ENCODE results near the gene RHO. TPM values are rescaled to one million over a fixed set of nuclear protein-coding genes. Genes with fewer than 3 reads are reported as not detected.
A peak's percentile ranks its signal among the peaks of the same experiment; 100 is the strongest.
"Not testable (repeated sequence)": the region's sequence is repeated elsewhere in the genome, so short reads cannot be mapped to it uniquely, and the experiment has no call there.

Gene RHO
- polyA plus RNA-seq (not detected in 3 replicates), polyA minus RNA-seq (not detected in 3 replicates)
- polyA plus RNA-seq (2011; ENCODE audit: low read depth) = not detected
- polyA plus RNA-seq (2011; cell fraction: cytosol; rRNA removed) = not detected in 2 replicates
- polyA plus RNA-seq (2011; cell fraction: nucleus; rRNA removed) = not detected in 2 replicates
- polyA plus RNA-seq (2012; ENCODE audit: low replicate concordance) = not detected in 2 replicates
- polyA minus RNA-seq (2011; cell fraction: cytosol; rRNA and poly(A)+ RNA removed) = not detected
- not detected in 2 replicates for polyA minus RNA-seq (2011; cell fraction: nucleus; rRNA and poly(A)+ RNA removed)

DNA sequence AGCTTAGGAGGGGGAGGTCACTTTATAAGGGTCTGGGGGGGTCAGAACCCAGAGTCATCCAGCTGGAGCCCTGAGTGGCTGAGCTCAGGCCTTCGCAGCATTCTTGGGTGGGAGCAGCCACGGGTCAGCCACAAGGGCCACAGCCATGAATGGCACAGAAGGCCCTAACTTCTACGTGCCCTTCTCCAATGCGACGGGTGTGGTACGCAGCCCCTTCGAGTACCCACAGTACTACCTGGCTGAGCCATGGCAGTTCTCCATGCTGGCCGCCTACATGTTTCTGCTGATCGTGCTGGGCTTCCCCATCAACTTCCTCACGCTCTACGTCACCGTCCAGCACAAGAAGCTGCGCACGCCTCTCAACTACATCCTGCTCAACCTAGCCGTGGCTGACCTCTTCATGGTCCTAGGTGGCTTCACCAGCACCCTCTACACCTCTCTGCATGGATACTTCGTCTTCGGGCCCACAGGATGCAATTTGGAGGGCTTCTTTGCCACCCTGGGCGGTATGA is at the start of gene RHO:
Gene RHO (plus strand): TSS at position 51 of the 512 bp plus-strand sequence. CDS start 95 bp downstream, at position 146.
- dilution Hi-C loops (cut with MboI; ENCODE audit: extremely low pct_ligation_motif_present, low sequenced_read_pairs) = no loop called here
- Histone ChIP-seq H2AFZ (ENCODE audit: control insufficient read depth, low read length) (no peak within 1 kb of the TSS), H3K9ac (ENCODE audit: control insufficient read depth, extremely low read depth, insufficient read depth, low read length) (no peak within 1 kb of the TSS), H3K27me3 (ENCODE audit: control insufficient read depth, extremely low read depth, insufficient read depth, low read length) (peaks cover 8% of the 10 kb centered on the region), H3K79me2 (ENCODE audit: control insufficient read depth, insufficient read depth, low read length) (no peaks in the 10 kb centered on the region), H3K9me3 (ENCODE audit: control insufficient read depth, low read depth, low read length) (no peaks in the 10 kb centered on the region), H3K4me2 (ENCODE audit: control insufficient read depth, extremely low read depth, insufficient read depth, low read depth, low read length) (no peak within 1 kb of the TSS), H3K27ac (ENCODE audit: control insufficient read depth, insufficient read depth, low read length) (no peak within 1 kb of the TSS), H3K9me1 (ENCODE audit: control insufficient read depth, extremely low read depth, insufficient read depth, low read length) (no peaks in the 10 kb centered on the region), H3K4me3 (ENCODE audit: control insufficient read depth in 2 of 3, extremely low read depth in 1 of 3, insufficient read depth in 2 of 3, low read depth in 1 of 3, low read length in 3 of 3) (no peak within 1 kb of the TSS), H3K36me3 (ENCODE audit: control insufficient read depth in 2 of 2, extremely low read depth in 1 of 2, insufficient read depth in 2 of 2, low read length in 2 of 2) (no peaks in the 10 kb centered on the region), H3K4me1 (ENCODE audit: control insufficient read depth, extremely low read depth, insufficient read depth, low read length) (no peaks in the 10 kb centered on the region), H4K20me1 (ENCODE audit: control insufficient read depth, extremely low read depth, insufficient read depth, low read length) (no peaks in the 10 kb centered on the region)
- TF ChIP-seq, protein P1, sequence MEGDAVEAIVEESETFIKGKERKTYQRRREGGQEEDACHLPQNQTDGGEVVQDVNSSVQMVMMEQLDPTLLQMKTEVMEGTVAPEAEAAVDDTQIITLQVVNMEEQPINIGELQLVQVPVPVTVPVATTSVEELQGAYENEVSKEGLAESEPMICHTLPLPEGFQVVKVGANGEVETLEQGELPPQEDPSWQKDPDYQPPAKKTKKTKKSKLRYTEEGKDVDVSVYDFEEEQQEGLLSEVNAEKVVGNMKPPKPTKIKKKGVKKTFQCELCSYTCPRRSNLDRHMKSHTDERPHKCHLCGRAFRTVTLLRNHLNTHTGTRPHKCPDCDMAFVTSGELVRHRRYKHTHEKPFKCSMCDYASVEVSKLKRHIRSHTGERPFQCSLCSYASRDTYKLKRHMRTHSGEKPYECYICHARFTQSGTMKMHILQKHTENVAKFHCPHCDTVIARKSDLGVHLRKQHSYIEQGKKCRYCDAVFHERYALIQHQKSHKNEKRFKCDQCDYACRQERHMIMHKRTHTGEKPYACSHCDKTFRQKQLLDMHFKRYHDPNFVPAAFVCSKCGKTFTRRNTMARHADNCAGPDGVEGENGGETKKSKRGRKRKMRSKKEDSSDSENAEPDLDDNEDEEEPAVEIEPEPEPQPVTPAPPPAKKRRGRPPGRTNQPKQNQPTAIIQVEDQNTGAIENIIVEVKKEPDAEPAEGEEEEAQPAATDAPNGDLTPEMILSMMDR (optimal IDR thresholded peaks at IDR 0.05 in 1 of 3, IDR thresholded peaks at IDR 0.05 in 1 of 3, conservative IDR thresholded peaks at IDR 0.05 in 1 of 3; ENCODE audit: extremely low read depth in 1 of 3, insufficient read depth in 2 of 3, low read length in 3 of 3) = no peak
- no peak for TF ChIP-seq EZH2 (IDR thresholded peaks at IDR 0.05; ENCODE audit: low read length)
- no peak for FAIRE-seq
- no peak for DNase-seq (ENCODE audit: low read depth, low spot score)

DNA sequence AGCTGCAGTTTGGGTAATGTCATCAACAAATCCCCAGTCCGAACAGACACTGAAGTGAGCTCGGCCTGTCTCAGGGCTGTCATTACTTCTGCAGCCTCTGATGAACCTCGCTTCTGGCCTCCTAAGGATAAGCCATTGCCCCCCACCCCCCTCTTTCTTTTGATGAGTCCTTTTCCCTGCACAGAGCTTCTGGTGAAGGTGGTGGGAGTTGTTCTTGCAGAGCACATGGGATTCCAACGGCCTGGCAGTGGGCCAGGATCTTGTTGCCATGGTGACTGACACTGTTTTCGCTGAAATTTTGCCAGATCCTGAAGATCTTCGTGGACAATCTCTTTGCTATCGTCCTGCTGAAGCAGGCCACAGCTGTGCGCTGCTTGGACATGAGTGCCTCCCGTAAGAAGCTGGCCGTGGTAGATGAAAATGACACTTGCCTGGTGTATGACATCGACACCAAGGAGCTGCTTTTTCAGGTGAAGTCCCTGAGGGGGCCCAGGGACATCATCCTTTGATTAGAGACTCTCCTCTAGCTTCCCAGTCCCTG is 47.1 kb upstream of the RHO start:
- H3K4me2 ChIP-seq (ENCODE audit: control insufficient read depth, extremely low read depth, insufficient read depth, low read depth, low read length) = peak overlapping the region; percentile 26
- H3K4me3 ChIP-seq (ENCODE audit: control insufficient read depth in 2 of 3, extremely low read depth in 1 of 3, insufficient read depth in 2 of 3, low read depth in 1 of 3, low read length in 3 of 3); H3K27me3 ChIP-seq (ENCODE audit: control insufficient read depth, extremely low read depth, insufficient read depth, low read length); dilution Hi-C loops (cut with MboI; ENCODE audit: extremely low pct_ligation_motif_present, low sequenced_read_pairs); DNase-seq (ENCODE audit: low read depth, low spot score); H3K9me1 ChIP-seq (ENCODE audit: control insufficient read depth, extremely low read depth, insufficient read depth, low read length); H3K9me3 ChIP-seq (ENCODE audit: control insufficient read depth, low read depth, low read length); H3K79me2 ChIP-seq (ENCODE audit: control insufficient read depth, insufficient read depth, low read length); H4K20me1 ChIP-seq (ENCODE audit: control insufficient read depth, extremely low read depth, insufficient read depth, low read length); H2AFZ ChIP-seq (ENCODE audit: control insufficient read depth, low read length): not testable (repeated sequence)
- H3K27ac ChIP-seq (ENCODE audit: control insufficient read depth, insufficient read depth, low read length) = peak overlapping the region; percentile 24
- peak; percentile 32 for FAIRE-seq
- H3K9ac ChIP-seq (ENCODE audit: control insufficient read depth, extremely low read depth, insufficient read depth, low read length) = peak overlapping the region; percentile 49
- H3K4me1 ChIP-seq (ENCODE audit: control insufficient read depth, extremely low read depth, insufficient read depth, low read length) = peaks cover 14% of the 10 kb centered on the region
- peaks cover 6 to 18% of the 10 kb centered on the region in 2 experiments for H3K36me3 ChIP-seq (ENCODE audit: control insufficient read depth in 2 of 2, extremely low read depth in 1 of 2, insufficient read depth in 2 of 2, low read length in 2 of 2)
